ENCODE measurements around the gene MYO1A. TPM values are rescaled to one million over a fixed set of nuclear protein-coding genes. Genes with fewer than 3 reads are reported as not detected.

MYO1A gene
- polyA plus RNA-seq (ENCODE audit: insufficient read length in 12 of 12), result 10 to 100 TPM in 1 of 12 donors, under 1 TPM in 5, not detected in 6; 0.05 to 34.7 (median 0.29) TPM
- long read RNA-seq, donor 1, partial matches to known transcripts, result 56 of 62 reads
- long read RNA-seq, donor 1, other reads (novel, unspliced or antisense), result 0 of 62 reads
- long read RNA-seq, donor 2, result 0 reads
- long read RNA-seq, donor 3, partial matches to known transcripts, result 12 of 12 reads
- long read RNA-seq, donor 3, other reads (novel, unspliced or antisense), result 0 of 12 reads
- long read RNA-seq, donor 4, result 0 reads
- long read RNA-seq, donor 5, result 0 reads
- long read RNA-seq, donor 6, result 0 reads
- long read RNA-seq, donor 7, result 0 reads
- long read RNA-seq, donor 8, result 0 reads
- long read RNA-seq, donor 9, result 0 reads
- long read RNA-seq, donor 10, result 0 reads
- long read RNA-seq, donor 11, result 0 reads

GRCh38 chr12:57049890-57050289 lies at the start of gene MYO1A:
TSS of gene MYO1A (minus strand) at chr12:57050129. CDS start at chr12:57048323, 1,806 bp downstream.
- DNase-seq, result no peak

GRCh38 chr12:57099047-57099714 lies 49.3 kb upstream of the MYO1A start:
- DNase-seq, result no peak

- DNase-seq, result no peak
Observed at GRCh38 chr12:57098546-57098945, 48.6 kb upstream of the MYO1A start.

- no peak for DNase-seq
Observed at GRCh38 chr12:57097554-57097835, 47.6 kb upstream of the MYO1A start.

- DNase-seq, result no peak
Observed at GRCh38 chr12:57096748-57097553, 47.0 kb upstream of the MYO1A start.

- DNase-seq, result no peak
Observed at GRCh38 chr12:57096099-57096572, 46.2 kb upstream of the MYO1A start.

GRCh38 chr12:57095440-57095839 lies 45.5 kb upstream of the MYO1A start:
- DNase-seq, result no peak

GRCh38 chr12:57094208-57095160 lies 44.6 kb upstream of the MYO1A start:
- no peak for DNase-seq

- DNase-seq, result peak; percentile 65
Observed at GRCh38 chr12:57093415-57094207, 43.7 kb upstream of the MYO1A start.

- no peak for DNase-seq
Observed at GRCh38 chr12:57092876-57093414, 43.0 kb upstream of the MYO1A start.

GRCh38 chr12:57092529-57092862 lies 42.6 kb upstream of the MYO1A start:
- no peak for DNase-seq

GRCh38 chr12:57091638-57092528 lies 42.0 kb upstream of the MYO1A start:
- DNase-seq, result no peak

GRCh38 chr12:57090924-57091637 lies 41.2 kb upstream of the MYO1A start:
- no peak for DNase-seq

- no peak for DNase-seq
Observed at GRCh38 chr12:57090490-57090889, 40.6 kb upstream of the MYO1A start.

GRCh38 chr12:57089271-57090245 lies 39.6 kb upstream of the MYO1A start:
- peak; percentile 76 for DNase-seq

- DNase-seq, result peak; percentile 93
Observed at GRCh38 chr12:57088354-57089270, 38.7 kb upstream of the MYO1A start, which contains the start of gene NAB2. TSS of gene NAB2 (plus strand) at chr12:57089114. CDS start at chr12:57089272, 158 bp downstream.

All from muscle of arm (tissue), 14 donors.